Stimulated activated CD4-positive, alpha-beta T cell treated with anti-CD3 and anti-CD28 coated beads, Interleukin-2, amount 100 ng/mL, for 24 hours (primary cell): Measurements from ENCODE around the gene NCOA7.

Experiments
- DNase-seq, 2 donors: peaks; one replicate each; pipeline ENCODE4 v3.0.0-alpha.2; 2020

Gene NCOA7

DNA sequence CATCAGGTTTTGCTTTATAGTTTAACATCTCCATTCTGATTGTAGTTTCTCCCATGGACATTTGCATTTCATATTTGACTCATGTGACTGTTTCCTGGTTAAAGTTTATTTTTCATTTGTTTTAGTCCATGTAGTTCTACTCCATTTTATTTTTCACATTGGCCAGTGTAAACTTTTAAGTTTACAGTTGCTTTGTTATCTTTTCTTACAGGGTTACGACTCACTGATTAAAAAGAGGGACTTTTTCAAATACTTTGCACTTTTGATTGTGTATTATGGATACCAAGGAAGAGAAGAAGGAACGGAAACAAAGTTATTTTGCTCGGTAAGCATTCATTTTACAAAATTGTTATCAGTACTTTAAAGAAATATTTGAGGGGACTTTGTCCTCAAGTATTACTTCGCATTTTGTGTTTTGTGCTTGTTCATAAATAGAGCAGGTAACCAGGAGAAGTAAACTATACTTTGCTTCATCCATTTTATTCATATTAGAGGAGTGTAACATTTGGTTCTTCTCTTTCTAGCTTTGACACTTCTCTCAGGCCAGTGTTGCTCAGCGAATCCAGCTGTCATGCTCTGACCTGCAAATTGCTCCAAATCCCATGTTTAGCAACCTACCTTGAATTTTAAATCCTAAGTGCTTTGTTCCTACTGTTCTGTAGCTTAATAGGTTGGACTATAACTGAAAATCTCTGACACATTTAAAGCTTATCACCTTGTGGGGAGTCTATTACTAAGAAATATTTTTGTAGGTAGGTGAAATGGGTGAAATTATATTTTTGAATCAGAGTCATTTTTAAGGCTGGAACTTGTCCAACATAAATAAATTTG, 24.5 kb downstream of the NCOA7 start:
- DNase-seq, result no peak

DNA sequence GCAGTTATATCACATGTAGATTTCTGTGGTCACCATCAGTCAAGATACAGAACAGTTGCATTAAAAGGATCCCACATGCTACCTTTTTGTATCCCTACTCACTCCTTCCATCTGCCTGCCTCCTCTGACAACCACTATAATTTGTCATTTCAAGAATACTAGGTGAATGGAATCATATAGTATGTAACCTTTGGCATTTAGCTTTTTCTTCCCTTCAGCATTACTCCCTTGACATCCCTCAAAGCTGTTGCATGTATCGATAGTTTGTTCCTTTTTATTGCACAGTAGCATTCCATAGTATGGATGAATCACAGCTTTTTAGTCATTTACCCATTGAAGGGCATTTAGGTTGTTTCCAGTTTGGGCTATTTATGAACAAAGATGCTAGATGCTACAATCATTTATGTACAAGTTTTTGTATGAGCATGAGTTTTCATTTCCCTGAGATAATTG, 26.1 kb downstream of the NCOA7 start:
- DNase-seq, result no peak

DNA sequence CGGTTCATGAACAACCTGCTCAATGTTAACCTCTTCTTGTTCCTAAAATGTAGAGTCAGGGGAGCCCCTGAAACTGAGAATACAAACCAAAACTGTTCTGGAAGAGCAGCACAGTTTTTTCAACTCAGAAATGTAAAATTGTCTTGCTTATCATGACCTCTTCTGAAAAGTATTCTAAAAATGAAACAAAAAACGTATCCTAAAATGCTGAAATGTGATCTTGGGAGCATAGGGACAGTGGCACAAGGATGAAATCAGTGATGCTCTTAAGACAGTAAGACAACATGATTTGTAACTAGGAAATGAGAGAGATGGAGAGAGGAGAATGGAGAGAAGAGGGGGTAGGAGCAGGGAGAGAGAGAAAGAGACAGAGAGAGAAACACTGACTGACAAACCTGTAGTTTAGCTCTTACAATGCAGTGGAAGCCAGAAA, 27.5 kb downstream of the NCOA7 start:
- no peak for DNase-seq

DNA sequence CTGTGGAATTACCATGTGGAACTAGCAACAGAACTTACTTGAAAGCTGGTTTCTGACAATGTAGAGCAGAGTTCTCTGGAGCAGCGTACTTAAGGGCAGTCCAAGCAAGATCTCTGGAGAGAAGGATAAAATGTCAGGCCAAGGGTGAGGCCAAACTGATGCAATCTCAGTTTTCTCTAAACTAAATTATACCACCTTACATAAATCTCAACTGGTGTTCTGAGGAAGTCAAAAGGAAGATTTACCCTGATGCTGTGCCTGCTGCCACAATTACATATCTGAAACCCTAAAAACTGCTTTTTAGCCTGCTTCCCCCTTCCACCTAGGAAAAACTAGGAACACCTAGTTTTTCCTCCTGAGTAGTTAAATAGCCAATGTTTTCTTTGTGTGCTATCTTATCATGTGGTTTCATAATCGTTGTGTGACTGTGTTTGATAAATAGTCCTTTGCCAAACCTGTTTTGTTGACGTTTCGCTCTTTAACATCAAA, 28.1 kb downstream of the NCOA7 start:
- no peak for DNase-seq

DNA sequence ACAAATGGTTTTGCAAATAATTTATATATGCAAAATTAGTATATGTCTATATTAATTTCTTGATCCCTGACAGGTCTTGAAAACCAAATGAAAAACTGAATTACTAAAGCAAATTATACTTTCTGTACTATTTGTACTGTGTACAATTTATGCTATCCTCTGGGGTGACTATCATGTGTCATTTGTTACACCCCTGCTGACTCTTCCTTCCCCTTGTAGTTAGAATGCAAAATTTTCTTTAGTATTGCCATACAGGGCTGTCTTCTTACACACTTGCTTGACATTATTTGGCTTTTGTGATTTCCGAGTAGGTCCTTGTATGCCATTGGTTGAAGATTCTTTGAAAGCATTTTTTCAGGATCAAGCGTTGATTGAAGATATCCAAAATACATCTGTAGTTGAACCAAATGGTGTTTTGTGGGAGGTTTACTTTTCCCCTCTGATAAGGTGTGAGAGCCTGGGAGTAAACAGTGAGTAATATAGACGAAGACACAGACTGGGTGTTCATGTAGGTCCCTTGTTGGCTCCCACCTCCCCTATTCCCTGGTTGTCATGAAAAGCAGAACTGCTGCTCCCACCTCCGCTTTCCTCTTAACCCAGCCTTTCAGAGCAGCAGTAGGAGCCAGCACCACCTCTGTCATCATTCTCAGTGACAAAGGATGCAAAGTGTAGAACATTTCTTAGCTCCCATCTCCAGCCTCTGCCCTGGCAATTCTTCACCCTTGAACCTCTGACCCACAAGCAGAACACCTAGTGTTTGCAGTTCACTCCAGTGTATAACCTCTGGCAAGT, 29.0 kb downstream of the NCOA7 start:
- DNase-seq, result no peak

DNA sequence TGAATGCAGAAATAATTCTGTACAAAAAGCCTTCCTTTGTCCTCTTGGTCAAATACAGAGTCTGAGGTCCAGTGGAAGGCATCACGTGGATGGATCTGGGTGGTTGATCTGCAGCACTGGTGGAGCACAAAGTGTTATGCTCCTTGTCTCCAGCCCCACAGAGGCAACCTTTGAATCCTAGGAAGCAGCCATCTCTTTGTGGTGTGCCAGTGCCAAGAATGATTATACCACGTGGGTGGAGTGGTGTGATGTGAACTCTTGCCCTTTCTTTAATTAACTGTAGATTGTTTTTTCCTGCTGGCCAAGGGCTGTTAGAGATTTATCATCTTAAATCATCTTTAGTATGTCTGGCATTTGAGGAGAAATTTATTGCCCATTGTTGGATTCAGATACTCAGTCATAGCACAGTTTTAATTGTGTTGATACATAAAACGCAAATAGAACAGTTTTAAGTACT, 31.1 kb downstream of the NCOA7 start:
- no peak for DNase-seq

DNA sequence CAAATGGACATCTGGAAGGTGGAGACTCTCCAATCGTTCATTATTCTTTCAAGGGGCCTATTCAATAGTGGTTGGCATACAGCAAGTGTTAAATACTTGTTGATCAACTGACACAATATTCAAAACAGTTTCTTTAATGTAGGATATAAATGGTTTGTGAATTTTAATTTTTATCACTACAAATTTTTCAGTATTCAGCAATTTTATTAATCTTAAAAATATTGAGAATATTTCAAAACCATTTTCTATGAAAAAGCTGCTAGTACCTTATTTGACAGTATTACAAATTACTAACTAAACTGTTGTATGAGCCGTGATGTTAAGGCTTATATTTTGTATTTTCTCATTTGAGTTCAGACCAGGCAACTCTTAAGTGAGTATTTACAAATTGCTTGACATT, 32.4 kb downstream of the NCOA7 start:
- no peak for DNase-seq

DNA sequence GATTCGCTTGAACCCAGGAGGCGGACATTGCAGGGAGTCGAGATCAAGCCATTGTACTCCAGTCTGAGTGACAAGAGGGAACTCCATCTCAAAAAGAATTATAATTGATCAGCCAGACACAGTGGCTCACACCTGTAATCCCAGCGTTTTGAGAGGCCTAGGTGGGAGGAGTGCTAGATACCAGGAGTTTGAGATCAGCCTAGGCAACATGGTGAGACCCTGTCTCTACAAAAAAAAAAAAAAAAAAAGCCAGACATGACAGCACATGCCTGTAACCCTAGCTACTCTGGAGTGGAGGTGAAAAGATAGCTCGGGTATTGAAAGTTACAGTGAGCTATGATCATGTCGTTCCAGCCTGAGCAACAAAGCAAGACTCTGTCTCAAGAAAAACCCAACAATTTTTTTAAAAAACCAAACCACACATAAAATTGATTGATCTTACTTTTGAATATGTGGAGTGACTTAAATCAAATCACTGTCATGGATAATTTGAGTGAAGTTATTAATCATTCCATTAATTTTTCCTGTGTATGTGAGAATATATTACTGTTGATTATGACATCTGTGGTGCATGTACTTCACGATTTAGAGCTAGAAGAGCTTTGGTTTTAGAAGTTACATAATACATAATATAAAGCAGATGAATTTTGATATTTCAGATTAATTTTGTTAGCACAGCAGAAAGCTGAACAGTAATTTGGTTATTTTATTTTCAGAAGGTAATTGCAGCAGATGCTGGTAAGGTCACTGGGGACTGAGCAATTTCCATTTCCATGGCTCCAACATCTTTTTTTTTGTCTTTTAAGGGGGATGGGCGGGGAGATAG, 34.4 kb downstream of the NCOA7 start:
- no peak for DNase-seq

DNA sequence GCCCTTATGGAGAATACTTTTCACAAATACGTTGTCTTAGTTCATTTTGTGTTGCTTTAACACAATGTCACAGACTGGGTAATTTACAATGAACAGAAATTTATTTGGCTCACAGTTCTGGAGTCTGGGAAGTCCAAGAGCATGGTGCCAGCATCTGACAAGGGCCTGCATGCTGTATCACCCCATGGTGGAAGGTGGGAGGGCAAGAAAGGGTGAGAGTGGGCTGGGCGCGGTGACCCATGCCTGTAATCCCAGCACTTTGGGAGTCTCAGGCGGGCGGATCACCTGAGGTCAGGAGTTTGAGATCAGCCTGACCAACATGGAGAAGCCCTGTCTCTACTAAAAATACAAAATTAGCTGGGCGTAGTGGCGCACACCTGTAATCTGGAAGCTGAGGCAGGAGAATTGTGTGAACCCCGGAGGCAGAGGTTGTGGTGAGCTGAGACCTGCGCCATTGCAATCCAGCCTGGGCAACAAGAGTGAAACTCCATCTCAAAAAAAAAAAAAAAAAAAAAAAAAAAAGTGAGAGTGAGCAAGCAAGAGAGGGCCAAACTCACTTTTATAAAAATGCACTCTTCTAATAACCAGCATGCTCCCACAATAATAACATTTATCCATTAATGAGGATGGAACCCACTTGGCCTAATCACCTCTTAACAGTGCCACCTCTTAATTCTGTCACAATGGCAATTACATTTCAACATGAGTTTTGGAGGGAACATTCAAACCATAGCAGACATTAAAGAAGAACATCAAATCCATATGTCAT, 36.1 kb downstream of the NCOA7 start:
- DNase-seq, result no peak

DNA sequence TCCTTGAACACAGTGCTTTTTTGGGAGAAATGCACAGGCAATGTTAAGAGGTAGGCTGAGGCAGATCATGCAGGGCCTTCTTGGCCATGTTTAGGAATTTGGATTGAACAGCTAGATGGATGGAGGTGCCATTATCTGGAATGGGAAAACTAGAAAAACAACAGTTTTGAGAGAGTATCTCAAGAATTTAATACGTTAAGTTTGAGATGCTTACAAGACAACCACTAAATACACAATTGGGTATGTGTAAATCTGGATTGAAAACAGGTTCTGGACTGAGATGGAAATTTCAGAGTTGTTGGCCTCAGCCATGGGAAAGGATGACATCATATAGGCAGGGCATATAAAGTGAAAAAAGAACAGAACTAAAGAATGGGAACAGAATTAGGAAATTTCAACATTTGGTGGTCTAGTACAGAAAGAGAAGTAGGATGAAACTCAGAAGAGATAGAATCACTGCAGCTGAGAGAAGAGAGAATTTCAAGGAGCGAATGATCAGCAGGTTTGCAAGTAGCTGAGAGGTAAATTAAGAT, 37.1 kb downstream of the NCOA7 start:
- no peak for DNase-seq

DNA sequence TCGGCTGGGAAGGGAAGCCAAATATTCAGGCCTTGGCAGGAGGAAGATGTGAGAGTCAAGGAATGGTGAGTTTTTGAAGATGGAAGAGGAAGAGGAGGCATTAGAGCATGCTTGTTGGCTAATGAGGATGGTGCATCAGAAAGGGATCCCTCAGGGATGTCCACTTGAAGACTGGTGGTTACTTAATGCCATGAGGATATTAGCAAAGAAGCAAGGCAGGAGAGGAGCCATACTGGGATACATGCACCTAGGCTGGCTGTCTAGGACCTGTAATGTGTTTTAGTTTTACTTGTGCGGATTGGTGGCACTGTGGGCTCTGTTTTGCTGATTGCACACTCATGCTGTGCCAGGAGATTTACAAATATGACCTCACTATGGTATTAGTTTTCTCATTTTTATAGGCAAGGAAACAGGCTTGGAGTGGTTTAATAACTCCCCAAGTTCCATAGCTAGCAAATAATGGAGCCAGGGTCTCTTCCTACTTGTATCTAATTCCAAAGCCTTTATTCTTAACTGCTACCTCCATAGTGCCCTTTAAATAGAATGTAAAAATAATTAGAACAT, 37.8 kb downstream of the NCOA7 start:
- DNase-seq, result no peak

DNA sequence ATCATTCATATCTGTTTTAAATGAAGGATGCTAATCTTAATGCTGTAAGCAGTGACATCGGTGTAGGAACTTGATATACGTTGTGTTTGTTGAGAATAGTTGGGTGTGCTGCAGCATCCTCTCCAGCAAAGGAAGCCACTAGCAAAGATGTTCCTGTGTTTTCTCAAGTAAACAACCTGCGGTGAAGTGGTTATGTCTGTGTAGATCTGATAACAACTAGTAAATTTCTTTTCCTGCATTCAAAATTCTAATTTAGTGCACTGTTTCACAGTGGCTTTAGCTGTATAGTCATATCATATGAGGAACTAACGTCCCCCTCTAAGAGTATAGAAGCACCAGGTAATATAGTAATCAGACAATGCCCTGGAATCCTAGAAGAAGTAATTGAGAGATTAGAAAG, 38.7 kb downstream of the NCOA7 start:
- DNase-seq, result no peak

DNA sequence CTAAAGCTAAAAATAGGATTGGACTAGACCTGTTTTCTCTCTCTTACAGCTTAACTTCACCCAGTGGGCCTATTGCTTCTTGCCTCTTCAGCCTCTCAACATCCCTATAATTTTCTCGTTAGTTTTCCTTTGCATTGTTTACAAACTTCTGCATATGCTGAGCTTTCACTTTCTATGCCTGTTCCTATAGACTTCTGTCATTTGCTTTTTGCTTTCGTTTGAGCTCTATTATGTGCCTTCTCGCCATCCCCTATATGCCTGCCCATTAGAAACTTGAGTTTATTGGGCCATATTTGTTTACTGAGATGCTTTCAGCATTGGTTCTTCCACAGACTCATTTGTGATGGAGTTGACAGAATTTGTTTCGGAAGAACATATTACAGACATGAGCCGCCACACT, 40.9 kb downstream of the NCOA7 start:
- DNase-seq, result no peak

DNA sequence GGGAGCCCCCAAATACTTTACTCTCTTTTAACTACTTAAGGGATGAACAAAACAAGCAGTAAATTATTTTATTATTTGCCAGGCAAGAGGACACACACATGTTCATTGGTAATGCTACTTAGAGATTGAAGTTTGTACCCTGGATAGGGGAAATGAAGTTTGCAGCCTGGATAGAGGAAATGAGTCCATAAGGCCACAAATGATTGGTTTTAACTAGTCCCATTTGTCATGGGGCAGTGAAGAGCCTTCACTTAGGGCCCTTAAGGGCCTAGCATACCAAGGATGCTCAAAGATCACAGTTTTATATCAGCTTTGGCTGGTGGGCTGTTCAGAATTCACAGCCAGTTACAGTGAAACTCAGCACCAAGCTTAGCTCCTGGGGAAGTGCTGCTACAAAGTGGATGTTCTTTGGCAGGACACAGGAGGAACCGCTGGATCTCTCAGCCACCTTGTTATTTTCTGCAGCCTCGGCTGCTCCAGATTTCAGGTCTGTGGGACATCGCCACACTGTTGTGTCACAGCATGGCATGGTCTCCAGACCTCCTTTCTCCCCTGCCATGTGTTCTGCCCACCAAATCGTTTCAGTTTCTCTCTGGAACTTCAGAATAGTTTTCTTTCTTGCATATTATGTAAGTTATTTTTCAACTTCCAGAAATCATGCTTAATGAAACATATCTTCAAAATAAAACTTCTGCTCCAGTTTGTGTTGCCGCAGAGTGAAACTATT, 41.8 kb downstream of the NCOA7 start:
- DNase-seq, result no peak

DNA sequence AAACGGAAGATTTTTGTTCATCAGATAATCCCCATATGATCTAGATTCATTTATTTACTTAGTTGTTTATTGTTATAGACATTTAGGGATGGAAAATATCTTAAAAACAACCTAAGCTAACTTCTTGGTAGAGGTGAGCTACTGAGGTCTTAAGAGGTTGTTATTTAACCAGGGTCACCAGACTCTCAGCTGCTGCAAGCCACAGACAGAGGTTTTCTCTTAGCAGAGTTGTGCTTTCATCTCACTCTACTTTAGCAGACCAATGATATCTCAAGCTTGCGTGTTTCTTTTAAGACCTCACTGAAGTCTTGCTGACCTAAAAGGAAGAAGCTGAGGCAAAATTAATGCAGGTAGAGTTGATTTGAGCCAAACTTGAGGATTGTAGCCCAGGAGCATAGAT, 43.6 kb downstream of the NCOA7 start:
- DNase-seq, result no peak

DNA sequence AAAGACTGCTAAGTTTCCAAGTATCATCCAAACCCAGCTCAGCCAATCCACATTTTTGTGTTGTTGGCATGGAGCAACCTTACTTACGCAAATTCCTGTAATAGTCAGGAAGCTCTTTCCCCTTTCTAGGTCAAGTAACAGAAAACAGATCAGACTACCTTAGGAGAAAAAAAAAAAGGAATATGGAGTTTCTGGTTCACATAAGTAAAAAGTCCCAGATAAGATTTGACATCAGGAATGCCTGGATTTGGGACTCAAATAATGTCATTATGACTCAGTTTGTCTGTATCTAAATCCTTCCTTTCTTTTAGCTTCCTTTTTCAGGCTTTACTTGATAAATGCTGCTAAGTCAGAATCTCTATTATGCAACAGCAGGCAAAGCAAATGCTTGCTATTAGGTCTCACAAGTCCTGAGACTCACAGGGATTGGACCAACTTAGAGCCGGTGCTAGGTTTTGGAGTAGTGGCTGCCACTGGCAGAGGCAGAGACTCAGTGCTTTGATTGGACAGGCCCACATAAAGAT, 44.5 kb downstream of the NCOA7 start:
- DNase-seq, result no peak

DNA sequence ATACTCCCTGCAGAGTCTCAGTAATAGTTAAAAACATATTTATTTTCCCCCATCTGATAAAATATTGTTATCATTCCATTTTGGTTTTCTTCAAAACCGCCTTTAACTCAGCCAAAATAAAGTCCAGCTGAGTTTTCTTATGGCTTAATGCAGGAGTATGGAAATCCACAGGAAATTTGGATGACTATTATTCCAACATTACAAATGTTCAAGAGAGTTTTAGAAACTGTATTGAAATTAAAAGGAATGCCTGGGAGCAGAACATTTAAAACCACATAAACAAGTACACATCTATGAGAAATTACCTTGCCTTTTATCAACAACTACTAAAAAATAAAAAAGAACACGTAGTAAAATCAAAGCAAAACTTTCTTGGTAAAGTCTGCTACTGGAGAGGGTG, 45.7 kb downstream of the NCOA7 start:
- no peak for DNase-seq

DNA sequence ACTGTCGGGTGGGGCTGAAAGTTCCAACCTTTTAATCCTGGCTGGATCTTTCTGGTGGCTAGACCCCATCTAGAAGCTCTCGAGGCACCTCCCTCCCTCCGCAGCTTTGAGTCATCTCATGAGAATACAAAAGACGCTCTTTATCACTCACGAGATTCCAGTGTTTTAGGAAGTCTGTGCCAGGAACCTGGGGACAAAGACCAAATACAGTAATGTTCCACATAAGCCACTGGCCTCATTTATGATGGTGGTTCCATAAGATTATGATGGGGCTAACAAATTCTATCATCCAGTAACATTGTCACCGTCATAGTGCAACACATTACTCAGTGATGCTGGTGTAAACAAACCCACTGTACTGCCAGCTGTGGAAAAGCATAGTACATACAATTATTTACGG, 48.7 kb downstream of the NCOA7 start:
- no peak for DNase-seq

DNA sequence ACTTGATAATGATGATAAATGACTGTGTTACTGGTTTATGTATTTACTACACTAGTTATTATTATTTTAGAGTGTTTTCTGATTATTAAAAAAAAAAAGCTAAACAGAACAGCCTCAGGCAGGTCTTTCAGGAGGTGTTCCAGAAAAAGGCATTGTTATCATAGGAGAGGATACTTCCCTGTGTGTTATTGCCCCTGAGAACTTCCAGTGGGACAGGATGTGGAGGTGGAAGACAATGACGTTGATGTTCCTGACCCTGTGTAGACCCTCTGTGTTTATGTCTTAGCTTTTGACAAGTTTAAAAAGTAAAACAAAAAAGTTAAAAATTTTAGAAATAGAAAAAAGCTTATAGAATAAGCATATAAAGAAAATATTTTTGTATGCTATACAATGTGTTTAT, 49.1 kb downstream of the NCOA7 start:
- no peak for DNase-seq

DNA sequence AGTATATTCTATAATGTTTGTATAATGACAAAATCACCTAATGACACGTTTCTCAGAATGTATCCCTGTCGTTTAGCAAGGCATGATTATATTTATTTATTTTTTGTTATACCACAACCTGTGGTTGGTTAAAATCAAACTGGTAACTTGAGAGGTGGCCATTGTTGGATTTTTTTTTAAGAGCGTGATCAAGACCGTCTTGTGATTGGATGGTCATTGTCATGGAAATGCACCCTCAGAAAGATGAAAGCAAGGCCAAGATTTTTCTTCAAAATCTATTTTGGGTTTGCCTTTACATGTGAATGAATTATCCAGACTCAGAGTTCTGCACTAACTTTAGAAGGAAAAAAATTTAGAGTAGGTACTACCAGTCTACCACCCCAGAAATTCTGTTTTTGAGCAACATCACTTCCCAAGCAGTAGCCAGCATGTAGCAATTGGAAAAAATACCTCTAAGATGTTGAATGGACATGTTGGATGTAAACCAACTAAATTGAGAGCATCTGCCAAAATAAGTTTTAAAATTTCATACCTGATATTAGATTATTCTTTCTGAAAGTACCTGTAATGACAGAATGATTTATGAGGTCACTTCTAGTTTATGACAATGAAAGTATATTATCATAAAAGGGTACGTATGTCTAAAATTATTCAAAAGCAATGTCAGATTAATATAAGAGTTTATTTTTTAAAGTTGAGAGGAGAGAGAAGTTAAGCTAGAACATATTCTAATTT, 50.8 kb downstream of the NCOA7 start:
- no peak for DNase-seq
